ENCODE data around the gene NPC2. TPM values are rescaled to one million over a fixed set of nuclear protein-coding genes. Genes with fewer than 3 reads are reported as not detected.

NPC2 gene
- total RNA-seq, 1 experiment from 2014 or later = 291 TPM

- H3K4me3 Mint-ChIP-seq (ENCODE audit: unreplicated experiment) = no peak overlapping the region
- no TSS peak for BruUV-seq (replicated peaks)
- POLR2A ChIA-PET = no interaction called here
- H3K27ac Mint-ChIP-seq (ENCODE audit: unreplicated experiment) = no peak overlapping the region
- H3K36me3 Mint-ChIP-seq (ENCODE audit: insufficient read depth, unreplicated experiment) = no peaks in the 10 kb centered on the region
- no peaks in the 10 kb centered on the region for H3K27me3 ChIP-seq (replicated peaks; ENCODE audit: control insufficient read depth, insufficient read depth, low read length)
- no peaks in the 10 kb centered on the region for H3K4me1 ChIP-seq
- H3K9me3 ChIP-seq = no peaks in the 10 kb centered on the region
- CTCF ChIA-PET = interaction anchor here (0.6 to 0.7 kb wide), 2 partner anchors 29 to 78 kb away, joined by 3 to 5 read pairs; no protein-coding TSS in a partner anchor
- H3K36me3 ChIP-seq (ENCODE audit: control insufficient read depth, insufficient read depth, low read length) = no peaks in the 10 kb centered on the region
- no peaks in the 10 kb centered on the region for H3K27me3 Mint-ChIP-seq (ENCODE audit: insufficient read depth, unreplicated experiment)
- H3K4me3 ChIP-seq (ENCODE audit: low read depth, low read length) = no peak overlapping the region
- intact Hi-C loops (cut with micrococcal nuclease; ENCODE audit: unreplicated experiment) = no loop called here
- H3K4me1 Mint-ChIP-seq (ENCODE audit: low read depth, unreplicated experiment) = no peaks in the 10 kb centered on the region
- no peak for TF ChIP-seq CTCF (IDR thresholded peaks at IDR 0.05; ENCODE audit: insufficient read depth in 1 of 2, low read depth in 1 of 2, low read length in 1 of 2, severe bottlenecking in 1 of 2, unreplicated experiment in 1 of 2)
- no peaks in the 10 kb centered on the region for H3K9me3 Mint-ChIP-seq (ENCODE audit: unreplicated experiment)
- DNase-seq = peak in 1 of 2 experiments; percentile 20
Measured at GRCh38 chr14:74531467-74531866, 38.4 kb upstream of the NPC2 start.

DNA sequence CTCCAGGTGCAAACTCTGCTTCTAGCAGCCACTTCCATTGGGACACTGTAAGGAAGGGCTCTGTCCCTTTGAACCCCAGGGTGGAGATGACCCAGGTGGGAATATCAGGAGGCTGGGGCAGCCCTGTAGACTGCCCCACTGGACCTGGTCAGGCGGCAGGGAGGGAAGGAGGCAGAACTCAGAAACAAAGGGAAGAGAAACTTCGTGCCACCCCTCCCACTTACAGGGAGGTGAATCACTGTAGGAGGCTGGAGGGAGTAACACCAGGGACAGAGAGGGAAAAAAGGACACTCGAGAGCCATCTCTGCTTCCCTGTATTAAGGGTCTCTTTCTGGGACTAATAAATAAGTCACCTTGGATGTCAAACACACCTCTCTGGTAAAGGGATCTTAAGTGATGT lies 37.9 kb upstream of the NPC2 start:
- Mint-ChIP-seq H3K36me3 (ENCODE audit: insufficient read depth, unreplicated experiment) (no peaks in the 10 kb centered on the region), H3K9me3 (ENCODE audit: unreplicated experiment) (no peaks in the 10 kb centered on the region), H3K27ac (ENCODE audit: unreplicated experiment) (no peak overlapping the region), H3K27me3 (ENCODE audit: insufficient read depth, unreplicated experiment) (no peaks in the 10 kb centered on the region), H3K4me3 (ENCODE audit: unreplicated experiment) (no peak overlapping the region), H3K4me1 (ENCODE audit: low read depth, unreplicated experiment) (no peaks in the 10 kb centered on the region)
- intact Hi-C loops (cut with micrococcal nuclease; ENCODE audit: unreplicated experiment) = no loop called here
- H3K27me3 ChIP-seq (replicated peaks; ENCODE audit: control insufficient read depth, insufficient read depth, low read length) = no peaks in the 10 kb centered on the region
- CTCF ChIA-PET = no interaction called here
- no TSS peak for BruUV-seq (replicated peaks)
- no peak for DNase-seq
- POLR2A ChIA-PET = no interaction called here
- no peaks in the 10 kb centered on the region for H3K36me3 ChIP-seq (ENCODE audit: control insufficient read depth, insufficient read depth, low read length)
- no peaks in the 10 kb centered on the region for H3K4me1 ChIP-seq
- no peak overlapping the region for H3K4me3 ChIP-seq (ENCODE audit: low read depth, low read length)
- no peaks in the 10 kb centered on the region for H3K9me3 ChIP-seq
- no peak for TF ChIP-seq CTCF (IDR thresholded peaks at IDR 0.05; ENCODE audit: insufficient read depth in 1 of 2, low read depth in 1 of 2, low read length in 1 of 2, severe bottlenecking in 1 of 2, unreplicated experiment in 1 of 2)

GRCh38 chr14:74528886-74529285 lies 35.8 kb upstream of the NPC2 start:
- Mint-ChIP-seq H3K4me1 (ENCODE audit: low read depth, unreplicated experiment) (no peaks in the 10 kb centered on the region), H3K4me3 (ENCODE audit: unreplicated experiment) (no peak overlapping the region), H3K36me3 (ENCODE audit: insufficient read depth, unreplicated experiment) (no peaks in the 10 kb centered on the region), H3K9me3 (ENCODE audit: unreplicated experiment) (no peaks in the 10 kb centered on the region), H3K27ac (ENCODE audit: unreplicated experiment) (no peak overlapping the region), H3K27me3 (ENCODE audit: insufficient read depth, unreplicated experiment) (no peaks in the 10 kb centered on the region)
- ChIA-PET POLR2A (no interaction called here), CTCF (interaction anchor here (1.1 kb wide), 1 partner anchor 45 kb away, joined by 3 read pairs; no protein-coding TSS in a partner anchor)
- Histone ChIP-seq H3K4me3 (ENCODE audit: low read depth, low read length) (no peak overlapping the region), H3K36me3 (ENCODE audit: control insufficient read depth, insufficient read depth, low read length) (no peaks in the 10 kb centered on the region), H3K27me3 (replicated peaks; ENCODE audit: control insufficient read depth, insufficient read depth, low read length) (no peaks in the 10 kb centered on the region), H3K4me1 (no peaks in the 10 kb centered on the region), H3K9me3 (no peaks in the 10 kb centered on the region)
- BruUV-seq (replicated peaks) = no TSS peak
- DNase-seq = no peak
- no peak for TF ChIP-seq CTCF (IDR thresholded peaks at IDR 0.05; ENCODE audit: insufficient read depth in 1 of 2, low read depth in 1 of 2, low read length in 1 of 2, severe bottlenecking in 1 of 2, unreplicated experiment in 1 of 2)
- intact Hi-C loops (cut with micrococcal nuclease; ENCODE audit: unreplicated experiment) = no loop called here

Data from Caco-2 (cell line).